ENCODE data around the gene TRPM2. TPM values are rescaled to one million over a fixed set of nuclear protein-coding genes. Genes with fewer than 3 reads are reported as not detected.

The TRPM2 gene
- total RNA-seq, 4 donors from 2014 or later = 1.0 to 3.3 (median 3.1) TPM

GRCh38 chr21:44379991-44380865 lies 26.8 kb downstream of the TRPM2 start:
- 38 to 39% methylated on average over 9 to 15 of the region's 31 CpGs for WGBS, 2 donors (ENCODE audit: low coverage in 1 of 2)
- TF ChIP-seq EP300 (IDR thresholded peaks at IDR 0.05) = no peak
- no peak for TF ChIP-seq POLR2AphosphoS5 (IDR thresholded peaks at IDR 0.05)
- TF ChIP-seq POLR2A (IDR thresholded peaks at IDR 0.05) = no peak
- TF ChIP-seq CTCF (IDR thresholded peaks at IDR 0.05) = no peak
- no peaks in the 10 kb centered on the region for H3K36me3 ChIP-seq
- H3K9me3 ChIP-seq = peaks cover 0 to 20% (median 0%) of the 10 kb centered on the region in 3 donors
- ATAC-seq = no peak
- H3K4me1 ChIP-seq = no peaks in the 10 kb centered on the region
- no peak overlapping the region for H3K4me3 ChIP-seq
- peaks cover 61% of the 10 kb centered on the region for H3K27me3 ChIP-seq
- no peak overlapping the region for H3K27ac ChIP-seq

- TF ChIP-seq EP300 (IDR thresholded peaks at IDR 0.05) (no peak), POLR2A (IDR thresholded peaks at IDR 0.05) (no peak), POLR2AphosphoS5 (IDR thresholded peaks at IDR 0.05) (no peak), CTCF (IDR thresholded peaks at IDR 0.05) (no peak)
- Histone ChIP-seq H3K4me1 (no peaks in the 10 kb centered on the region), H3K4me3 (no peak overlapping the region), H3K27ac (no peak overlapping the region), H3K27me3 (peaks cover 54% of the 10 kb centered on the region), H3K9me3 (peaks cover 0 to 27% (median 1%) of the 10 kb centered on the region in 3 donors), H3K36me3 (no peaks in the 10 kb centered on the region)
- no peak for ATAC-seq
- WGBS, 2 donors (ENCODE audit: low coverage in 1 of 2) = 81 to 88% methylated on average over 5 to 8 of the region's 10 CpGs
These were observed 27.5 kb downstream of the TRPM2 start for GRCh38 chr21:44380876-44381275.

- Histone ChIP-seq H3K36me3 (no peaks in the 10 kb centered on the region), H3K9me3 (peaks cover 0 to 37% (median 5%) of the 10 kb centered on the region in 3 donors), H3K4me1 (no peaks in the 10 kb centered on the region), H3K27me3 (peaks cover 47% of the 10 kb centered on the region), H3K27ac (no peak overlapping the region), H3K4me3 (no peak overlapping the region)
- ATAC-seq = no peak
- no peak for TF ChIP-seq EP300 (IDR thresholded peaks at IDR 0.05)
These were observed 28.5 kb downstream of the TRPM2 start for GRCh38 chr21:44381874-44382273.

- TF ChIP-seq POLR2AphosphoS5 (IDR thresholded peaks at IDR 0.05) (no peak), CTCF (IDR thresholded peaks at IDR 0.05) (no peak), EP300 (IDR thresholded peaks at IDR 0.05) (no peak), POLR2A (IDR thresholded peaks at IDR 0.05) (no peak)
- Histone ChIP-seq H3K27me3 (peaks cover 42% of the 10 kb centered on the region), H3K4me3 (no peak overlapping the region), H3K4me1 (no peaks in the 10 kb centered on the region), H3K36me3 (no peaks in the 10 kb centered on the region), H3K27ac (no peak overlapping the region), H3K9me3 (peaks cover 0 to 43% (median 5%) of the 10 kb centered on the region in 3 donors)
- WGBS, 2 donors (ENCODE audit: low coverage in 1 of 2) = 80% methylated on average over 1 of the region's 9 CpGs; no CpG with 5 or more reads in 1 of the 2 donors
- no peak for ATAC-seq
These were observed 29.1 kb downstream of the TRPM2 start for GRCh38 chr21:44382536-44382935.

- TF ChIP-seq POLR2AphosphoS5 (IDR thresholded peaks at IDR 0.05) = no peak
- no peak for TF ChIP-seq CTCF (IDR thresholded peaks at IDR 0.05)
- TF ChIP-seq EP300 (IDR thresholded peaks at IDR 0.05) = no peak
- no peak for TF ChIP-seq POLR2A (IDR thresholded peaks at IDR 0.05)
- Histone ChIP-seq H3K27me3 (peaks cover 39% of the 10 kb centered on the region), H3K4me3 (no peak overlapping the region), H3K4me1 (no peaks in the 10 kb centered on the region), H3K9me3 (peaks cover 0 to 50% (median 5%) of the 10 kb centered on the region in 3 donors), H3K36me3 (no peaks in the 10 kb centered on the region), H3K27ac (no peak overlapping the region)
- 73 to 80% methylated on average over 1 of the region's 4 CpGs for WGBS, 2 donors (ENCODE audit: low coverage in 1 of 2)
- no peak for ATAC-seq
These were observed 29.8 kb downstream of the TRPM2 start for GRCh38 chr21:44383216-44383615.
